ENCODE measurements around the gene AIG1. TPM values are rescaled to one million over a fixed set of nuclear protein-coding genes. Genes with fewer than 3 reads are reported as not detected.
A peak's percentile ranks its signal among the peaks of the same experiment; 100 is the strongest.

AIG1 gene
- total and polyA plus RNA-seq, 2 of the 13 experiments (the other 11 are each of a cell fraction or from before 2014, with no cell fraction given): 115 to 197 TPM

DNA sequence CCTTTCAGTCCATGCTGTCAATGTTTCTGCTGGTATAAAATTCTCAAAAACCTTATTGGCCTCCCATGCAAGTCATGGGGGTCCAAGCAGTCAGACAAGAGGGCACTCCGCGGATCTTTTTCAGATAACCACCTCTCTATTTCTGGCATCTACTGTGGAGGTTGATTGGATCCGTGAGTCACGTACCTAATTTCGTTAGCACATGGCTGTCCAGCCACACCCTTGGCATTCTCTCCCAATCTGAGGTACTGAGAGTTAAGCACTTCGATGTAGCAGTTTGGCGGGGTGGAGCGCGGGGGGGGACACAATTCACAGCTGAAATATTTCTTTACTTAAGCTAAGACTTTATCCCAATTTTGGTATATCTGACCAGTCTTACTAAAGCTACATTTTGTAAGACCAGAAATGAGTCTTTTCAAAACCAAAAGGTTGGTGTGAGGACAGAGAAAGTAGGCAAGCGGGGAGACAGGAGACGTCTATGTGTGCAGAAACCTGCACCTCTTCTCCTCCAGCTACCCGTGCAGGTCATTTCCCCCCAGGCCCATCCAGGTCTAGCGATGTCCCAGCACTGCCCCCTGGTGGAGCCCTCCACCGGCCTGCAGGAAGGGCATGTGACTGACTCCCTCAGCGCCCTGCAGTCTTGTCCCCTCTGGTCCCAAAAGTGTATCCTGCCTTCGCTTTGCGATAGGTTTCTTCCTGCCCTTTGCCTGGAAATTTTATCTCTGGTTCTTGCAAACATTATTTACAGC, 276.7 kb downstream of the AIG1 start (continued):
- TF ChIP-seq, protein P1, sequence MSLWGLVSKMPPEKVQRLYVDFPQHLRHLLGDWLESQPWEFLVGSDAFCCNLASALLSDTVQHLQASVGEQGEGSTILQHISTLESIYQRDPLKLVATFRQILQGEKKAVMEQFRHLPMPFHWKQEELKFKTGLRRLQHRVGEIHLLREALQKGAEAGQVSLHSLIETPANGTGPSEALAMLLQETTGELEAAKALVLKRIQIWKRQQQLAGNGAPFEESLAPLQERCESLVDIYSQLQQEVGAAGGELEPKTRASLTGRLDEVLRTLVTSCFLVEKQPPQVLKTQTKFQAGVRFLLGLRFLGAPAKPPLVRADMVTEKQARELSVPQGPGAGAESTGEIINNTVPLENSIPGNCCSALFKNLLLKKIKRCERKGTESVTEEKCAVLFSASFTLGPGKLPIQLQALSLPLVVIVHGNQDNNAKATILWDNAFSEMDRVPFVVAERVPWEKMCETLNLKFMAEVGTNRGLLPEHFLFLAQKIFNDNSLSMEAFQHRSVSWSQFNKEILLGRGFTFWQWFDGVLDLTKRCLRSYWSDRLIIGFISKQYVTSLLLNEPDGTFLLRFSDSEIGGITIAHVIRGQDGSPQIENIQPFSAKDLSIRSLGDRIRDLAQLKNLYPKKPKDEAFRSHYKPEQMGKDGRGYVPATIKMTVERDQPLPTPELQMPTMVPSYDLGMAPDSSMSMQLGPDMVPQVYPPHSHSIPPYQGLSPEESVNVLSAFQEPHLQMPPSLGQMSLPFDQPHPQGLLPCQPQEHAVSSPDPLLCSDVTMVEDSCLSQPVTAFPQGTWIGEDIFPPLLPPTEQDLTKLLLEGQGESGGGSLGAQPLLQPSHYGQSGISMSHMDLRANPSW (CRISPR knock-in tag; IDR thresholded peaks at IDR 0.05; ENCODE audit: borderline replicate concordance): no peak
- TF ChIP-seq NFATC3 (CRISPR knock-in tag; IDR thresholded peaks at IDR 0.05): no peak
- TF ChIP-seq REXO4 (CRISPR knock-in tag; IDR thresholded peaks at IDR 0.05; ENCODE audit: borderline replicate concordance): no peak
- no peak for TF ChIP-seq NFYC (CRISPR knock-in tag; IDR thresholded peaks at IDR 0.05)
- peak; percentile 28; the same call in 1 of the 2 replicates for TF ChIP-seq SALL1 (CRISPR knock-in tag; IDR thresholded peaks at IDR 0.05)
- no peak for TF ChIP-seq ZNF710 (CRISPR knock-in tag; IDR thresholded peaks at IDR 0.05; ENCODE audit: borderline replicate concordance)
- peak; percentile 81 for TF ChIP-seq CTCF (CRISPR knock-in tag; IDR thresholded peaks at IDR 0.05)
- no peak for TF ChIP-seq ZNF256 (CRISPR knock-in tag; conservative IDR thresholded peaks at IDR 0.05)
- no peak for TF ChIP-seq HNF1A (IDR thresholded peaks at IDR 0.05; ENCODE audit: low read depth)
- TF ChIP-seq HNF1A (CRISPR knock-in tag; IDR thresholded peaks at IDR 0.05; ENCODE audit: borderline replicate concordance): no peak
- TF ChIP-seq, protein P2, sequence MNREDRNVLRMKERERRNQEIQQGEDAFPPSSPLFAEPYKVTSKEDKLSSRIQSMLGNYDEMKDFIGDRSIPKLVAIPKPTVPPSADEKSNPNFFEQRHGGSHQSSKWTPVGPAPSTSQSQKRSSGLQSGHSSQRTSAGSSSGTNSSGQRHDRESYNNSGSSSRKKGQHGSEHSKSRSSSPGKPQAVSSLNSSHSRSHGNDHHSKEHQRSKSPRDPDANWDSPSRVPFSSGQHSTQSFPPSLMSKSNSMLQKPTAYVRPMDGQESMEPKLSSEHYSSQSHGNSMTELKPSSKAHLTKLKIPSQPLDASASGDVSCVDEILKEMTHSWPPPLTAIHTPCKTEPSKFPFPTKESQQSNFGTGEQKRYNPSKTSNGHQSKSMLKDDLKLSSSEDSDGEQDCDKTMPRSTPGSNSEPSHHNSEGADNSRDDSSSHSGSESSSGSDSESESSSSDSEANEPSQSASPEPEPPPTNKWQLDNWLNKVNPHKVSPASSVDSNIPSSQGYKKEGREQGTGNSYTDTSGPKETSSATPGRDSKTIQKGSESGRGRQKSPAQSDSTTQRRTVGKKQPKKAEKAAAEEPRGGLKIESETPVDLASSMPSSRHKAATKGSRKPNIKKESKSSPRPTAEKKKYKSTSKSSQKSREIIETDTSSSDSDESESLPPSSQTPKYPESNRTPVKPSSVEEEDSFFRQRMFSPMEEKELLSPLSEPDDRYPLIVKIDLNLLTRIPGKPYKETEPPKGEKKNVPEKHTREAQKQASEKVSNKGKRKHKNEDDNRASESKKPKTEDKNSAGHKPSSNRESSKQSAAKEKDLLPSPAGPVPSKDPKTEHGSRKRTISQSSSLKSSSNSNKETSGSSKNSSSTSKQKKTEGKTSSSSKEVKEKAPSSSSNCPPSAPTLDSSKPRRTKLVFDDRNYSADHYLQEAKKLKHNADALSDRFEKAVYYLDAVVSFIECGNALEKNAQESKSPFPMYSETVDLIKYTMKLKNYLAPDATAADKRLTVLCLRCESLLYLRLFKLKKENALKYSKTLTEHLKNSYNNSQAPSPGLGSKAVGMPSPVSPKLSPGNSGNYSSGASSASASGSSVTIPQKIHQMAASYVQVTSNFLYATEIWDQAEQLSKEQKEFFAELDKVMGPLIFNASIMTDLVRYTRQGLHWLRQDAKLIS (CRISPR knock-in tag; IDR thresholded peaks at IDR 0.05): no peak
- TF ChIP-seq CBX5 (CRISPR knock-in tag; IDR thresholded peaks at IDR 0.05; ENCODE audit: borderline replicate concordance): 0 out of 2 replicates have a peak, but pooled peaks have one; percentile 44
- TF ChIP-seq PCBP1 (IDR thresholded peaks at IDR 0.05; ENCODE audit: borderline replicate concordance, low read depth, low read length): no peak

Data from HepG2 (cell line).